ENCODE data around the gene VAV1. TPM values are rescaled to one million over a fixed set of nuclear protein-coding genes. Genes with fewer than 3 reads are reported as not detected.

Gene VAV1
- total and polyA plus RNA-seq, 2 of the 8 experiments (the other 6 are each of a cell fraction or from before 2014, with no cell fraction given): 0.21 to 0.22 TPM

- TF ChIP-seq NANOG (IDR thresholded peaks at IDR 0.05; ENCODE audit: insufficient read depth, low read depth, low read length, poor library complexity, severe bottlenecking): no peak
These were observed 94.2 kb downstream of the VAV1 start (continued) for GRCh38 chr19:6866741-6867151.

Measured in H1 (cell line).